HG03103 (cell line): ENCODE measurements around the gene CNTNAP5.

Source experiments
- ATAC-seq: cut with Tn5 transposase; IDR thresholded peaks from one replicate; pipeline ENCODE4 v1.9.1; 2021; ENCODE audit warnings: low read depth; ENCODE audit not compliant: unreplicated experiment

Gene CNTNAP5

DNA sequence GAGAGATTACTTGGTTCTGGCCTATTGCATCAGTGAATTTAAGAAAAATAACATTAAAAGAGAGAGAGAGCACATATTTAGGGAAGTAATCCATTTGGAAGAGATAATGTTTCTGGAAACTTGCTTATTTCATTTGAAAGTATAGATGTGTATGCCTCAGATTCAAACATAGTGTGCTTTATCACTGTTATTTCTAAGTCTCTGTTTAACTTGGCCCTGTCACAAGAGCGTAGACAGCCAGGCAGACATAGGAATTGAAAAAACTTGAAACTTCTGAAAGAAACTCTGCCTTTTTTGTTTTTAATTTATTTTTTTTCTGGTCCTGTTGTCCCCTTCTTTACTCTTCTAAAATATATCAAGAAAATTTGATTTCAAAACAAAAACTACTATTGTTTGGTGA is 849.1 kb downstream of the CNTNAP5 start:
- no peak for ATAC-seq

DNA sequence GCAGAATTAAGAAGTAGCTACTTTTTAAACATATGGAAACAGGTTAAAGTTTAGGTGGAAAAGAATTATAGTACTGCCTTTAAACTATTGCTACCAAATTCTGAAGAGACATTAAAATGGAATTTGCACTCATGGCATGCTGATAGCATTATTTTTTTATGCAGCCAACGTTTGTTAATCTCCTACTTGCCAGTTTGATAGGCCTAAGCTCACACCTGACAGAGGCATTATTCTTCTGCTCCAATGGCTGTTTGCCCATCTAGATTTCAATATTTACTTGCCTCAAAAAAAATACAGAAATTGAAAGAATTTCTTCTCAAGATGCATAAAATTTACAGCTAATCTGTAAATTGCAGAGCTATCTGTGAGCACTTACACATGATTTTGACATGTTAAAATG is 849.6 kb downstream of the CNTNAP5 start:
- ATAC-seq = no peak

DNA sequence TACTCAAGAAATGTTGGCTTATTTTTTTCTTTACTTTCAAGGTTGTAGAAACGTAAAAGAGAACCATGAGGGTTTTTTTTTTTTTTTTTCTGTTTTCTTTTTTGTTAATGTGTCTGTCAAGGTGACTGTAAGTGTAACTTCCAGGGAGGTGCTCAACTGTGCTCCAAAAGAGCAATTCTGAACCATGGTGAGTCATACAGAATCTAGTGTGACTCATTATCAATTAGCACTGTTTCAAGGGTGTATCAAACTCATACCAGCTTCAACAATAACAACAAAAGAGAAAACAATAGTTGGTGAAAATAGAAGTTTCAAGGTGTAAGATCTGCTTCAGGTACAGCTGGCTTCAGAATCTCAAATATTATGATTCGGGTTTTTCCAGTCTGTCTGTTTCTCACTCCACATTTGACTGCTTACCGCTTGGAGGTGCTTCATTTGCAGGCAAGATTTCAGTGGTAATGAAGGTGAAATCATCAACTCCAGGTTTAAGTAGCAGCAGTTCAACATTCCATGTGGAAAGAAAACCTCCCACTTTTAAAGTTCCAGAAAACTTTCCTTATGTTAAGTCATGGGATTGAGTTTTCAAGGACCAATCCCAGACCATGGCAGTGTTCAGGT is 850.6 kb downstream of the CNTNAP5 start:
- no peak for ATAC-seq

DNA sequence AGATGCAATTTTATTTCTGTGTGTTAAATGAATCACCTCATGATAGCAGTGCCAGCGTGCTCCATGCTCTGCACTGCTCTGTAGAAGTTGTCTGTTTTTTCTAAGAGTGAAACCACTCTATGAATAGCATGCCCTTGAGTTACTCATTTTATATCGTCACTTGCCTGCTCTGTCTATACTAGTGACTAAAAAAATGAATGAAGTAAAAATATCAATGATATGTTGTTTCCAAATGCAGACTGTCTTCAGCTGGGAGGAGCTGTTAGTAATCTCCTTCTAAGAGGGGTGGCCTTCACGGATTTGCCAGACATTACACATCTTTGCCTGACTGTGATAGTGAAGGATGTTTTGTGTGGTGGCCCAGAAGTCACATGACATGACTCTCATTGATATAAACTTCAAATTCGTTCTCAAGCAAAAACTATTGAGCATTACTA is 852.1 kb downstream of the CNTNAP5 start:
- ATAC-seq = no peak

DNA sequence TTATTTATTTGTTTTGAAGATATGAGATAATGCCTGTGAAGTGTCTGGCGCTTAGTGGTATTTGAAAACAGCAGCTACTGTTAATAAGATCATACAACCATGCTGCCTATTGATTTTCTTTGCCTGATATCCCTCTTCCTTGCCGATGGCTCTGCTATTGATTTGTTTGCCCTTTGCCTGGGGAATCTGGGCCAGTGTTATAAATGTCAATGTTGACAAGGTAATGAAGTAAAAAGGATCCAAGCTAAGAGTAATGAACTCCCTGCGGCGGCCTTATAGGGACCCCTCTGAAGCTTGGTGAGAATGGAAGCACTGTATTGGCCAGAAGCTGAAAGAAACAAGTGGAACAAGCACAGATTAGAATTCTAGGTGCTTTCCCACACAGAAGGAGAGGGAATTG is 854.6 kb downstream of the CNTNAP5 start:
- ATAC-seq = no peak

DNA sequence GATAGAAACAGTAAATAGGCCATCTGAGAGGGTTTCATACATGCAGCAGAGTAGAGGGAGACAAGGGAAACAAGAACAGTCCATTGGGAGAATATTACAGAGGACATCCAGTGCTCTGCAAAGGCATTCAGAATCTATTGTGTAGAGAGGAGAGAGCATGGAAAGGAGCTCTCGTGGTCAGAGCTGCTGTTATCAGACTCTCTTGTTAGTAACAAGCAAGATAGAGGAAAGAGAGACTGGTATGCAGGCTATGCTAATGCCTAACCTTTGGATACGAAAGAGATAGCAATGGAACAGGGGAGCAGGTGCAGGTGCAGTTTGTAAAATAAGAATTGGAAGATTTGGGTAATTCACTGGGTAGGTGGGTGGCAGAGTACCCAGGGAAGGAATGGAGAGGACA is 855.9 kb downstream of the CNTNAP5 start:
- no peak for ATAC-seq

DNA sequence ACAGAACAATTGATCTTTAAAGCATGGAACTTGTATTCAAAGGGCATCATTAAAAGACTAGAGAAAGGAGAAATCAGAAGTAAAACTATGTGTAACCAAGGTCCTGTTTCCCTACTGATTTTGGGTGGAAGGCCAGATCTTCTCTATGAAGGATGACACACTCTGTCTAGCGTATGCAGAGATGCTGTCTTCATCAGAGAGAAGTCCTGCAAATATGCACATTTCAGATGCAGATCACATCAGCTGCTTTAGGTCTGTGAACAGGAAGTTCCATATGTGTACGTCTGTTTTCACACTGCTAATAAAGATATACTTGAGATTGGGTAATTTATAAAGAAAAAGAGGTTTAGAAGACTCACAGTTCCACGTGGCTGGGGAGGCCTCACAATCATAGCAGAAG is 857.3 kb downstream of the CNTNAP5 start:
- ATAC-seq = no peak

DNA sequence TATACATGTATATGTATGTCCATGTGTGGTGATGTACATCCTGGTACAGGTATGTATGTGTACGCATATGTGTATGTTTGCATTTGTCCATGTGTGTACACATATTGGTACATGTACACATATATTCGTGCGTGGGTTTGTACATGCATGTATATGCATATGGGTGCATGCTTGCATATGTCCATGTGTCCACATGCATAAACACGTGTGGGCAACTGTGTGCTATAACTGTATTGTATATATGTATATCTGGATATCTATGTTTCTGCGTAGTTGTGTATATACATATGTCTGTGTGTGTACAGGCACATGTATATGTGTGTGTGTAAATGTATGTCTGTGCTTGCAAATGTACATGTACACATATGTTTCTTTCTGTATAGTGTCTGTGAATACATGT is 858.5 kb downstream of the CNTNAP5 start:
- ATAC-seq = no peak

DNA sequence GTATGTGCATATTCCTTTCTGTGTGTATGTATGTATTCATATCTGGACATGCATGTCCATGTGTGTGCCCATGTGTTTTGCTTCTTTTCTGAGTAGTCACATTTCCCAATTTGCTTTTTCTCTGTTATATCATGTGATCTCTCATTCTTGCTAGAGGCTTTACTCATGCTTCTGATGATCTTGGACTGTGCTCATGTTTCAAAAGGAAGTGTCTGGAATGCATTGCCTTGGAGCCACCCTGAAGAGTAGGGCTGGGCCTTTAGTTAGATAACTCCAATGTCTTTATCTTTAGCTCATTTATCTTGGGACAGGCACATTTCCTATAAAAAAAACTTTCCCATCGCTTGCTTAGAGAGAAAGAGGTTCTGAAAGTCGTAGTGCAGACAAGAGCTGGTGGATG is 859.2 kb downstream of the CNTNAP5 start:
- ATAC-seq = no peak

DNA sequence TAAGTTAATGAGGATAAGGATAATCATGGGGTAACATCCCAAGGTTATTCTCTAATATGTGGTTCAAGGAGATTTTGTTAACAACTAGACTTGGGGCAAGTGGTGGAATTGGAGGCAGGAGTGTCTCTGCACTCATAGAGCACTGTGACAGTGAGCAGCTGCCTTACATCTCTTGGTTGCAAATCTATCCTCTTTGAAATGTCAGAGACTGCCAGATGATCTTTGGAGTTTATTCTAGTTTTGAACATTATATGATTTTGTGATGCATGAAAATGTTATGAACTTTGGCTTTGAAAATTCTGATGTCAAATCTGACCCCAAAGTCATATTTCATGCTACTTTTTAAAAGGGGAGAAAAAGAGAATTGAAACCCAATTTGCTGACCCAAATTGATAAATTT is 861.1 kb downstream of the CNTNAP5 start:
- ATAC-seq = no peak

DNA sequence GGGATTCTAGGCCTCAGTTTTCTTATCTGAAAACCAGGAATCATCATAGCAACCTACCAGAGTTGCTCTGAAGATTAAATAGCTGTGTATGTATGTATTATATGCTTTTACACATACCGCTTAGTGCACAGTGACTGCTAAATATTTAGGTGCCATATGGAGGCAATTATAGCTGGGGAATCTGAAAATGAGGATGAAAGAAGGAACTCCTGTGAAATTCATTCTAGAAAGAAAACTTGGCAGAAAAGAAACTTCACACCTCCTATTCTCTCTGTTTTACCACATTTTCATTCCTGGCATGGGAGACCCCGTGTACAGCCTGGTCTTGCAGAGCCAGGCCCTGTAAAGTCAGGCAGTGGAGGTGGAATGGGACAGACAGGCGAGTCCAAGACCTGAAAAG is 862.4 kb downstream of the CNTNAP5 start:
- ATAC-seq = no peak

DNA sequence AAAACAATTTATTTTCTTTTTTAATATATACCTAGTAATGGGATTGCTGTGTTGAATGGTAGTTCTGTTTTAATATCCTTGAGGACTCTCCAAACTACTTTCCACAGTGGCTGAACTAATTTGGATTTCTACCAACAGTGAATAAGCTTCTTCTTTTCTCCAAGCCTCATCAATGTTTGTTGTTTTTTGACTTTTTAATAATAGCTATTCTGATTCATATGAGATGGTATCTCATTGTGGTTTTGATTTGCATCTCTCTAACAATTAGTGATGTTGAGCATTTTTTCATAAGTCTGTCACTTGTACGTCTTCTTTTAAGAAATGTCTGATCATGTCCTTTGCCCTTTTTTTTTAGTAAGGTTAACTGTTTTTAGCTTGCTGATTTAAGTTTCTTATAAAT is 863.3 kb downstream of the CNTNAP5 start:
- ATAC-seq = no peak

DNA sequence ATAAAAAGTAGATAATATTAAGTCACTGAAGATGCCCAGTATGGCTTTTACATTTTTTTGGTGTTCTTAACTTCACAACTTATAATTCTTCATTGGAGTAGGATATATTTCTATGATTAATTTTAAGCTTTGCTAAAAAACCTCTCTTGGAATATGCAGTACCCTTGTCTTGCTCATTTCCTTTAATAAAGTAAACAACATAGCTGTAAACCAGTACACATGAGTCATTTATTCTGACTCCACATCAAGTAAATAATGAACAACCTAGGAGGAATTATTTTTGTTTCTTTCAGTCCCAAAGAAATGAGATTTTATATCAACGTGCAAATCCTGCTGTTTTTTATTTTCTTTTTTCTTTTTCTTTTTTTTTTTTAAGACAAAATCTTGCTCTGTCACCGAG is 869.1 kb downstream of the CNTNAP5 start:
- ATAC-seq = no peak

DNA sequence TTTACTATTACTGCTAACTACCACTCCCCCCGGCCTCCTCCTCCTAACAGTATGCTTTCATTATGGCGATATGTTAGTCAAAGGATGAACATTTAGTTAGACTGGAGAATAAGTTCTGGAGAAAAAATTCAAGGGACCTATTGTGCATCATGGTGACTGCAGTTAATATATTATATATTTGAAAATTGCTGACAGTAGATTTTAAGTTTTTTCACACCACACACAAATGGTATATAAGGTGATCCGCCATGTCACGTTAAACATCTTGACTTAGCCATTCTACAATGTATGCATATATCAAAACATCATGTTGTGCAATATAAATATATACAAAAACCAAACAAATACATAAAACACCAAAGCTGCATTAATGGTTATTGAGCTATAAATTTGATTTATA is 873.7 kb downstream of the CNTNAP5 start:
- ATAC-seq = no peak

DNA sequence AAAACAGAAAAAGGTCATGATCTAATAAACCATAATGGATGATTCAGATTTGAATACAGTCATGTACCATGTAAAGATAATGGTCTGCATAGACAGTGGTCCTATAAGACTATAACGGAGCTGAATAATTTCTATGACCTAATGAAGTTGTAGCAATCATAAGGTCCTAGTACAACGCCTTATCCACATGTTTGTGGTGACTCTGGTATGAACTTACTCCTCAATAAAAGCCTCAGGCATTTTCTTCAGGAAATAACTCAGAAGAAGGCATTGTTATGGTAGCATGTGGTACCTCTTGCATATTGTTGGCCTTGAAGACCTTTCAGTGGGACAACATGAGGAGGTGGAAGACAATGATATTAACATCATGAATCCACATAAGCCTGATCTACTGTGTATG is 883.3 kb downstream of the CNTNAP5 start:
- no peak for ATAC-seq

DNA sequence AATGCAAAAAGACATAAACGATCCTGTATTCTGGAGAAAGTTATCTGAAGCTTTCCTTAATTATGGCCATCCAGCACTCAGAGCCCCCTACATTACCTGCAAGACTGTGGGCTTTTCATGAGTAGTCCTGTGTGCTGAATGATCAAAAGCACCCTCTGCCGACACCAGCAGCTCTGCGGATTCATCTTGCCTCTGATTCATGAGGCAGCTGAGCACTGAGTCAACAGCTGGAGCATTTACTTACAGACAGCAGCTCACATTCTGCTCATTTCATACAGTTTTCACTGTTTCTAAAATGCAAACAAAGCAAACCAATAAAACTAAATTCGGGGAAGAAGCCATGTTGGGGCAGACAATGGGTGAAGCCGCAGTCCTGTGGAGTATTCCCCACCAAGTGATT is 886.5 kb downstream of the CNTNAP5 start:
- no peak for ATAC-seq

DNA sequence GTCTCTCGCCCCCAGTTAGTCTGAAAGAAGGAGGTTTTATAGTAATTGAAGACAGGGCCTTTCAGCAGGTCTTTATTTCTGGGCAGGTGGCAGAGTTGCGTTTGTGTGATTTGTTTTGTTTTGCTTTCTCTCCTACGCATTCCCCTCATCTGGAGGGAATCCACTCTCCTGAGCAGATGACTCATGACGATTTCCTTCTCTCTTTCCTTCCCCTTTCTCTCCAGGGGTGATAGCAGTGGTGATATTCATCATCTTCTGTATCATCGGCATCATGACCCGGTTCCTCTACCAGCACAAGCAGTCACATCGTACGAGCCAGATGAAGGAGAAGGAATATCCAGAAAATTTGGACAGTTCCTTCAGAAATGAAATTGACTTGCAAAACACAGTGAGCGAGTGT is 888.8 kb downstream of the CNTNAP5 start:
- ATAC-seq = no peak

DNA sequence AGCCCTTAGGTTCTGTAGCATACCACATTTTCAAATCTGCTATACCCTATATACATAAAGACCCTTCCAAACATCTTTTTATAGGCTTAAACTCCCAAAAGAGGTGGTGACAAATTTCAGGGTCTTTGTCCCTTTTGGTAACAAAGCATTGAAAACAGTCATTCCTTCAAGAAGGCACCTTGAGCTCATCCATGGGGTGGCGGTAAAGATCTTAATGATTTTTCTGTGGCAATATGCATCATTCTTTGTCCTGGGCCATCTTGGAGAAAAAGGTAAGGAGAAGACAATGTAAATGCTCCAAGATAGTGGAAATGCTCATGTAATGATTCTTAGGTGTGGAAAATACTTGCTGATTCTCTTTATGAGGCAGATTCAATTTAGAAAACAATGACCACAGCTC is 890.5 kb downstream of the CNTNAP5 start:
- no peak for ATAC-seq

DNA sequence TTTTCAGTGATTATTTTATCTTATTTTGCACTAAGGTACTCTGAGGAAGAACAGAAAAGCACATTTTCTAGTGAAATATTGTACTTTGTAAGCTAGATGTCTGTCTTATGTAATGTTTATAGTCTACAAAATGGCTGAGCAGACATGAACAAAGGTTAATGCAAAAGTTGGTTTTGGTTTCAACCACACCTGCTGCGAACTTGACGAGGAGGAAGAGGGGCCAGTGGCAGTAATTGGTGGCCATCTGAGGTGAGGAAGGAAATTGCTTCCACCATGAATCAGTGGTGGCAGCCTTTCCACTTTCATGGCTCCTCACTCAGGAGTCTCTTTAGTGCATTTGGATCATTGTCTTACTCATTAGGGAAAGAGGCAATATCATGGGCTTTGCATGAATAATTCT is 894.2 kb downstream of the CNTNAP5 start:
- no peak for ATAC-seq

DNA sequence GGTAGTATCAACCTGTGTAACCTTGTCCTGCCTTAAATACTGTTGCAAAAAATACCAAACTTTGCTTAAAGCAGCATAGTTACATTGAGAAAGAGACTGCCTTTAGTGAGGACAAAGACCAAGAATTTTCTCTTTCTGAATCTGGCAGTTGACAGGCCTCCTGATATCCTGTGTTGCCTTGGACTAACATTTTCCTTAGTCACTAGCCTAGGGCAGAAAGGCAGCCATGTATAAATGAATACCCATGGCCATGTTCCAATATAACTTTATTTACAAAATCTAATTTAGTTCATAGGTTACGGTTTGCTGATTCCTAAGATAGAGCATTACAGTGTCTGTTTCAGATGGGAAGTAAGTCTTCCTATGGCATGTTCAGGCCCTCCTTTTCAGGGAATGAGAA is 895.4 kb downstream of the CNTNAP5 start:
- no peak for ATAC-seq

DNA sequence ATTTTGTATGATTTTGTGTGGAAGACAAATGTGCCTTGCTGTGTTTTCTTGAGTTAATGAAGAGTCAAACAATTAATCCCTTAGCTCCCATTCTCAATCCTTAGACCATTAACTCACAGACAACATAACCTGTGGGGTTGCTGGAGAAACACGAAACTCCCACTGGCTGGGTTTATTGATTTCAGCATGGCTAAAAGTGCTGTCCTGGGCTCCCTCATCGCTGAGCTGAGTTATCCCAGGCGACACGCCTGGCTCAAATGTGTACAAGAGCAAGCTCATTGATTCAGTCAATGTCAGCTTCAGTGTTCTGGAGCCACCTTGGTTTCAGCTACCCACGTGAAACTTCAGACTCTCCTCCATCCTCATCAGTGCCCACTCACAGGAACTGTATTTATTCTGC is 896.1 kb downstream of the CNTNAP5 start:
- ATAC-seq = no peak

DNA sequence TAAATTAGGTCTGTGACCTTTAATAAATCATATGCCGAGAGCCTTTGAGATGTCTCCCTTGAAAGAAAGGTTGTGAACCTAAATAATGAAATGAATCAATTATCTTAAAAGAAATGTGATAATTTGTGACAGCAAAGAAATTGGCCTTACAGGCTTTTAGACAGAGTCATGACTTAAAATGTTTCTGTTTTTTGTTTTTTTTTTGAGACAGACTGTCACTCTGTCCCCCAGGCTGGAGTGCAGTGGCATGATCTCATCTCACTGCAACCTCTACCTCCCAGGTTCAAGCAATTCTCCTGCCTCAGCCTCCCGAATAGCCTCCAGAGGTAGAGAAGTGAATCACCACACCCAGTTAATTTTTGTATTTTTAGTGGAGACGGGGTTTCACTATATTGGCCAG is 898.0 kb downstream of the CNTNAP5 start:
- ATAC-seq = no peak

DNA sequence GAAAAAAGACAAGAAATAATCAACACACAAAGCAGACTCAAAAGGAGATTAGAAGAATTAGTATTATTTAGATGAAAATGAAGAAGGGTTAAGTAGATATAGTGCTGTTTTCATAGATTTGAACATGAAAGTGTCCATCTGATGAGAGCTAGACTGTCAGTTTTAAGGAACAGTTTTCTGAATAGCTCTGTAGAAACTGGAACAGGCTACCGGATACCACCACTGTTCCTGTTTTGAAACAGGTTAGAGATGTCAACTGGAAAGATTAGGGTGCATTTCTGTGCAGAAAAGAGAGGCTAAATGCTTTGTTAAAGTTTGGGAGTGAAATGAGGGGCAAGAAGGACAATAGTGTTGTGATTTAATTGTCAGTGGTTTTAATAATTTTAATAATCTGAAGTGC is 908.8 kb downstream of the CNTNAP5 start:
- ATAC-seq = no peak
